ENCODE results near the gene KLHL17. TPM values are rescaled to one million over a fixed set of nuclear protein-coding genes. Genes with fewer than 3 reads are reported as not detected.

Gene KLHL17
- polyA plus RNA-seq, 3 donors: 7.7 to 14.0 (median 13.6) TPM

DNA sequence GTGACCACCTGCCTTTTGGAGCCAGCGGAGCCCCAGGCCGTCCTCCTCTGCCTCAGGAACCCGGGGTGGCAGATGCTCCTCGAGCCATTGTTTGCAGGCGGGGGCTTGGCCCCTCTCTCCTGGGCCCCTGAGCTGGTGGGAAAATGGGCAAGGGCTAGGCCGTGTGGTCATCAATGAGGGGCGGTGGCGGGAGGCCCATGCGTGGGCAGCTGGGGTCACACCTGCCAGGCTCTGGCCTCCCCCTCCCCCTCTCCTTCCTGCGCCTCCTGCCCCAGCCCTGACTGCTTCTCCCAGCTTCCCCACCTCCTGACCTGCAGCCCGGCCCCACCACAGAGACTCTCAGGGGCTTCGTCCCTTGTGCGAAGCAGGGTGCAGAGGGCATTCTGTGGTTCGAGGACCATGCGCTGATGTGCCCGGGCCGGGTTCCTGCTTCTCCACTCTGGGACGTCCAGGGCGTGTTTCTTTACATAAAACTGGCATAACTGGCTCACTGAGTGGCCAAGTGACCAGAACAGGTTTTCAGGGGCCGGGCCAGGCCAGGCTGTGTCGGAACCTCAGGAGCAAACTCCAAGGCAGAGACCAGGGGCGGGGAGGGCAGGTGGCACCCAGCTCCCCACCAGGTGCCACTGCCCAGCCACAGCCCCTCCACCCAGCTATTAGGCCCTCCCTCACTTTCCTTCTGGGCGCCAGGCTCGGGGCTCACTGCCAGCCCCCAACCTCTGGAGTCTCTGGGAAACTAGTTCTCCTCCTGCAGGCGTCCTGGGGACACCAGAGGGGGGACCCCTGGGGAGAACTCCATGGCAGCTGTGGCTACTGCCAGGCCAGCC is 27.4 kb upstream of the KLHL17 start:
- DNase-seq (ENCODE audit: extremely low read depth in 1 of 11, low read depth in 9 of 11, low spot score in 4 of 11): no peak

DNA sequence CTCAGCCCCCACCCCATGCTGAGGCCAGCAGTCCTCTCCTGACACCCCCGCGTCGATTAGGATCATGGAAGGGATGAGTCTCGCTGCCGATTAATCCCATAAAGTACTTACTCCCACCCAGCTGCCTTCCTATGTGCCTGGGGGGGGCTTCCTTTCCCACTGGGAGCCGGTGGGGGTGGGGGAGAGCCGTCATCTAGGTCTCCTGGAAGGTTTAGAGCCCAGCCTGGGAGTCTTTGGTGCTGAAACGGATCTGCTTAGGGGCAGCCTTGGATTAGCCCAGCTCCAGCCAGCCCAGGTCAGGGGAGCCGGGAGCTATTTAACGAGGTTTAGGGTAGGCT is 26.8 kb upstream of the KLHL17 start:
- DNase-seq (ENCODE audit: extremely low read depth in 1 of 11, low read depth in 9 of 11, low spot score in 4 of 11): no peak

DNA sequence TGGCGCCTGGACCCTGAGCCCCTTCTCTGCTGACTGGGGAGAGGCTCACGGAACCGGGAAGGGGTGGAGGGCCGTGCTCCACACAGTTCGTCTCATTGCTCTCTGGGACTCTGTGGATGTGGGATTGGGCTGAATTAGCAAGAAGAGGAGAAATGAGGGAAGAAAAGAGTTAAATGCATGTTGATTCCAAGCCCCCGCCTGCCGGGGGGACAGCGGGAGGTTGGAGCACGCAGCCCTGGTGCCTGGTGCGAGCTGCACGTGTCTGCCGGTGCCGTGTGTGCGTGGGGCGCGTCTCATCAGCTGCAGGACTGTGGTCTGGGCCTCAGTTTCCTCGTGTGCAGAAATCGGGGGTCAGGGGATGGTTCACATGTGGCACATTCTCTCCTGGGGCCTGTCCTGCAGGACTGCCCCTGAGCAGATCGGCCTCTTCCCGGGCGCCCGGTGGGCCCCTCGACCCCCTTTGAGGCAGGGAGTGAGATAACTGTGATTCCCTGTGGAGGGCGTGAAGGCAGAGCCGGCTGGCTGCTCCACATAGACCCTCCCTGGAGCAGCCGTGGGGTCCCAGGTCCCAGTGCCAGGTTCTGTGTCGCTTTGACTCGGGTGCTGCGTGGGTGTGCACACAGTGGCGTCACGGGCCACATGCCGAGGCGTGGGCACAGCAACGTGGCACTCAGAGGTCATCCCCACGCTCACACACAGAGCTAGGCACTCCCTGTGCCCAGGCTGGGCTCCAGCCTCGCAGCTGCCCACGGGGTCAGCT is 25.2 kb upstream of the KLHL17 start:
- no peak for DNase-seq (ENCODE audit: extremely low read depth in 1 of 11, low read depth in 9 of 11, low spot score in 4 of 11)

DNA sequence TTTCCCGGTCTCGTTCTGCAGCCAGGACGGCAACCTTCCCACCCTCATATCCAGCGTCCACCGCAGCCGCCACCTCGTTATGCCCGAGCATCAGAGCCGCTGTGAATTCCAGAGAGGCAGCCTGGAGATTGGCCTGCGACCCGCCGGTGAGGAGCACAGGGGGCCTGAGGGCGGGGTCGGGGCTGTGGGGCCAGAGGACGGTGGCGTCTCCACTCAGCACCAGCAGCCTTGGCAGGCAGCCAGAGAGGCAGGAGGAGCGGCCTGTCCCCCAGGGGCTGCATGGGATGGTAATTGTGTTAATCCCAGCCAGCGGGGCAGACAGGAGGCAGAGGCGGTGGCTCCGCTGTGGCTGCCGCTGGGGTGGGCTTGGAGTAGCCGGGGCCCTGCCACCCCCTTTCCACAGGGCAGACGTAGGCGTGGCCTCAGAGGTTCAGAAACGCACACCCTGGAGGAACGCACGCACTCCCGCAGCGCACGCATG is 24.6 kb upstream of the KLHL17 start:
- no peak for DNase-seq (ENCODE audit: extremely low read depth in 1 of 11, low read depth in 9 of 11, low spot score in 4 of 11)

DNA sequence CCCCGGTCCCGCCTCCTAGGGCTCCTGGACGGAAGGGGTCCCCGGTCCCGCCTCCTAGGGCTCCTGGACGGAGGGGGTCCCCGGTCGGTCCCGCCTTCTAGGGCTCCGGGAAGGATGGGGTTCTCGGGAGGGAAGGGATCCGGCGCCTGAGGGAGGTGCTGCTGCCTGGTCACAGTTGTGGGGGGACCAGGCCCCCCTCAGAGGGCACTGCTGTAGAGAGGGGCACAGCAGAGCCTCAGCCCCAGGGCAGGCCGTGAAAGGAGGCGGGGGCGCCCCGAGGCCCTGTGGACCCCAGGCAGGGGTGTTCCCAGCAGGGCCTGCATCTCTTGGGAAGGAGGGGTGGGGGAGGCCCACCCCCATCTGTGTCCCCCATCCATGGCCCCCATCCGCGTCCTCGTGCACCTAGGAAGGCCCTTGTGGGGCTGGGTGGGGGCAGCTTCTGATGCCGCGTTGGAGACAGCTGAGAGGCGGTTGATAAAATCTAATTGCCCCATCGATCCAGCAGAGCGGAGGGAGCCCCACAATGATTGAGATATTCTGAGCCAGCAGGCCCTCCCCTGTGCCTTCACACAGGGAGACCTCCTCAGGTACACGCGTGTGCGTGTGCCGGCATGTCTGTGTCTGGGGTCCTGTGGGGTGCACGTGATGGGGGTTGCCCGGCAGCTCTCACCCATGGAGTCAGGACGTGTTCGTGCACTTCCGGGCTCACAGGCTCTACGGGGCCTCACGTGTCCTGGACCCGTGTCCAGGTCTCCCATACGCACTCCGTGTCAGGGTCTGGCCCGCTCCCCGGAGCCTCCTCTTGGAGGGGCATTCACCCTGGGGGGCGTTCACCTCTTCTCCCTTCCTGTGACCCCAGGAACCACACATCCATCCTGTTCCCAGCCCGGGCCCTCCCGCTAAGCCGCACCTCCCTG is 23.8 kb upstream of the KLHL17 start:
- no peak for DNase-seq (ENCODE audit: extremely low read depth in 1 of 11, low read depth in 9 of 11, low spot score in 4 of 11)

DNA sequence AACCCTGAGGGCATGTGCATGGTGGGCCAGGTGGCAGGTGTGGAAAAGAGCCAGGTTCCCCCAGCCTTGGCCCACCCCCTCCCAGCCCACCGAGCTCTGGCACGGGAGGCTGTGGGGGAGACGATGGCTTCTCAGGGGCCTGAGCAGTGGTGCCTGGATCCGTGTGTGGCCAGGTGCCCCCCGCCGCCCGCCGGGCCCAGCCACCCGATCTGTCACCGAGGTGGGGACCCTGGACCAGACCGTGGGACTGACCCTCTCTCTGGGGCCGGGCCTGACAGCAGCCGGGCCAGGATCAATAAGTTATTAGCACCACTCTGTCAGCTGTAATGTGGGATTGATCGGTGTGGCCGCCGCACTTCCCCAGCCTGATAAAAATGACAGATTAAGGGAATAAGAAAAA is 22.9 kb upstream of the KLHL17 start:
- no peak for DNase-seq (ENCODE audit: extremely low read depth in 1 of 11, low read depth in 9 of 11, low spot score in 4 of 11)

DNA sequence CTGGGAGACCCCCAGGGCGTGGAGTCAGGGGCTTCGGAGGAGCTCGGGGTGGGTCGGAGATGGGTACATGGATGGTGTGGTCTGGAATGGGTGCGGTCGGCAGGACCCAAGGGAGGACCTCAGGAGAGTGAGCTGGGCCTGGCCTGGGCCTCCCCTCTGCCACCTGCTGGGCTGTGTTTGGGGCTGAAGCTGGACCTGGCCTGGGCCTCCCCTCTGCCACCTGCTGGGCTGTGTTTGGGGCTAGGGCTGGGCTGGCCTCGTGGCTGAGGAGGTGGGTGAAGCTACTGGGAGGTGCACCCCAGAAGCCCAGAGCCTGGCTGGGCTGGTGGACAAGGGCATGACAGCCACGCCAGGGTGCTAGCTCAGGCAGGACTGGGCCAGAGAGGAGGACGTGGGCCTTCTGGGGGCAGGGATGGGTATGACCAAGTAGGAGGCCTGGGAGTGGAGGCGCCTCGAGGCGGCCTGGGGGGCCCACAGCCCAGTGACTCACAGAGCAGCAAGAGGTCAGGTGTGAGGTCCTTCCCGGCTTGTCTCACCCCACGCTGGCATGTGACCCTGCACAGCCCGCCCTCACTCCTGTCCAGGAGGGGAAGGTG is 22.2 kb upstream of the KLHL17 start:
- no peak for DNase-seq (ENCODE audit: extremely low read depth in 1 of 11, low read depth in 9 of 11, low spot score in 4 of 11)

DNA sequence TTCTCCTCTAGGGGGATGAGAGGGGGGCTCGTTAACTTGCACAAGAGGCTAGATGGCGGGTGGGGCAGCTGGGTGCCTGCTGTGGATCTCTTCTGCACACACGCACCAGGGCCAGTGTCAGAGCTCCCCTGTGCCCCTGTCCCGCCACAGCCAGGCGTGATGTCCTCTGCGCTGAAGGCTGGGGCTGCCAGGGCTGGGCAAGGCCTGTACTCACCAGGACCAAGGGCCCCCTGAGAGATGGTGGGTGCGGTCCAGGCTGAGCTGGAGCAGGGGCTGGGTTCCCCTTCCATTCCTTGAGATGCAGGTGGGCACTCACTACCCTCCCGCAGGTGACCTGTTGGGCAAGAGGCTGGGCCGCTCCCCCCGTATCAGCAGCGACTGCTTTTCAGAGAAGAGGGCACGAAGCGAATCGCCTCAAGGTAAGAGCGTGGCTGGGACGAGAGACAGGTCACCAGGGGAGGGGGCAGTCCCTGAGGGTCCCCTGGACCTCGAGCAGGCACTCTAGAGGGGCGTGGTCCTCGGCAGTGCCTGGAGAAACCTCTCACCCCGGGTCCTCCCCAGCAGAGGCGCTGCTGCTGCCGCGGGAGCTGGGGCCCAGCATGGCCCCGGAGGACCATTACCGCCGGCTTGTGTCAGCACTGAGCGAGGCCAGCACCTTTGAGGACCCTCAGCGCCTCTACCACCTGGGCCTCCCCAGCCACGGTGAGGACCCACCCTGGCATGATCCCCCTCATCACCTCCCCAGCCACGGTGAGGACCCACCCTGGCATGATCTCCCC is 21.5 kb upstream of the KLHL17 start:
- no peak for DNase-seq (ENCODE audit: extremely low read depth in 1 of 11, low read depth in 9 of 11, low spot score in 4 of 11)

DNA sequence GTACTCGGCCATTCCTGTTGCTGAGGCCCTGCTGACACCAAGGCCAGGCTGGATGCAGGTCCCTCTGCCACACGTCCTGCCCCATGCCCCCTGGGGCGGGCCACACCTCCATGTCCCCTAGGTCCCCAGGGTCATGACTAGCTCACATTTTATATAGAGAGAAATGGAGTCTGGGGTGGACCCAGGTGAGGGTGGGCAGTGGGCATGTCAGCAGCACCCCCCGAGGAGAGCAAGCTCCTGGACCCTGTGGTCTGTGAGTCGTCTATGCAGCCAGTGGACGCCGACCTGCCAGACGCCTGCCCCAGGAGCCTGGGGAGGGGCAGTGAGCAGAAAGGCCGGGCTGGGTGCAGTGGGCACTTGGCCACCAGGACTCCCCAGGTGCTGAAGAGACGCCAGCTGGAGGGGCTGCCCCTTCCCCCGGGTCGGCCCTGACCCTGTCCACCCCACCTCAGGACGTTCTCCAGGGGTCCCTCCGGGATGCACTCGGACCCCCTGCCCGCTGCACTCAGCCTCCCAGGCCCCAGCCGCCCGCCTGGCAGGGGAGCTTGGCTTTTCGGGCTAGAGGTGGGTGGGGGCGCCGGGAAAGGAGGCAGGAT is 20.8 kb upstream of the KLHL17 start:
- DNase-seq (ENCODE audit: extremely low read depth in 1 of 11, low read depth in 9 of 11, low spot score in 4 of 11): no peak

DNA sequence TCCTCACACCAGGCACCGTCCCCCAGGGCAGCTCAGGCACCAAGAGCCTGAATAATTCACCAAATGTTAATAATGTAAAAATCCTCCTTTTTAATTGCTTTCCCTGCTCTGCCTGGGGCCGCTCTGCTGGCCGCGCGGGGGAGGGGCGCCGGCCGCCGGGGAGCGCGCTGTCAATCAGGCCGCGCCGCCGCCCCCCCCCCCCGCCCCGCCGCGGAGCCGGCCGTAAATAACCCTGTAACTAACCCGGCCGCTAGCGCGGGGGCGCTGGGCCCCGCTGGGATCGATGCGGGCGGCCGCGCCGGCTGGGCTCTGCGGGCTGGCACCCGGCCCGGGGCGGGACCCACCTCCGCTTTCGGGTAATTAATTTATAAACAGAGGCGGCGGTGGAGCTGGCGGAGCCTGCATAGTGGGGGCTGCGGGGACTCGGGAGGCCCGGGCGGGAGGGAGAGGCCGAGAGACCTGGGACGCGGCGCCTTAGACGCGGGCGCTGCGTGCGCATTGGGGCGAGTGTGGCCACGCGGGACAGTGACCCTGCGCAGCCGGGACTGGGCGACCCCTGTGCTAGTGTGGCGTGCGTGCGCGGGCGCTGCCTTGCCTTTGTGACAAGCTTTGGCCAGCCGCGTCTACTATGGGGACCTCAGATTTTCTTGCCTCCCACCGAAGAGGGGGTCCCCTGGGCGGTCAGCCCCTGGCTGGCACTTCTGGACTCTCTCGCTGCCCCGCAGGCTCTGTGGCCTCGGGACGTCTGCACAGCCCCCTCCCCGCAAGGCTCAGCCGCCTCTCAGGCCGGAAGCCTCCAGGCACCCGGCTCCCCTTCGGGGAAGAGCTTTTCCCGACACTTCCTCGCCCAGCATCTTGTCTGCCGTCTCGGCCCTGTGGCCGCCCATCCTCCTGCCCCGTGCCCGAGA is 20.0 kb upstream of the KLHL17 start:
- peak in 5 of 11 donors; percentile 81 to 87 (median 83) for DNase-seq (ENCODE audit: extremely low read depth in 1 of 11, low read depth in 9 of 11, low spot score in 4 of 11)

DNA sequence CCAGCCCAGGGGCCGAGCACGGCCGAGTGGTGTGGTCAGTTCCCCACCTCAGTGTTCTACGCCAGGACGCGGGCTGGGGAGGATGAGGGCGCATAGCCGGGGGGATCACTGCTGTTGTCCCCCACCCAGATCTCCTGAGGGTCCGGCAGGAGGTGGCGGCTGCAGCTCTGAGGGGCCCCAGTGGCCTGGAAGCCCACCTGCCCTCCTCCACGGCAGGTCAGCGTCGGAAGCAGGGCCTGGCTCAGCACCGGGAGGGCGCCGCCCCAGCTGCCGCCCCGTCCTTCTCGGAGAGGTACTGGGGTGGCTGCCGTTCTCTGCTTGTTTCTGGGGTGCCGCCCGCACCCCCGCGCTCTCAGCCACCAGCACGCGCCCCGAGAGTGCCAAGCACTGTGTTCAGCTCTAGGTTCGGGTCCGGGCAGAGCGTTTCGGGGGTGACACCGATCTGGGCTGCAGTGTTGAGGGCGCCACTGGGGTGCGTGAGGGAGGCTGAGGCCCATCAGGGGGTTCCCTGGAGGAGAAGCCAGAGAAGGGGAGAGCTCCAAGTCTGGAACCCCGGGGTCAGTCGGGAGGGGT is 19.3 kb upstream of the KLHL17 start:
- DNase-seq (ENCODE audit: extremely low read depth in 1 of 11, low read depth in 9 of 11, low spot score in 4 of 11): no peak

DNA sequence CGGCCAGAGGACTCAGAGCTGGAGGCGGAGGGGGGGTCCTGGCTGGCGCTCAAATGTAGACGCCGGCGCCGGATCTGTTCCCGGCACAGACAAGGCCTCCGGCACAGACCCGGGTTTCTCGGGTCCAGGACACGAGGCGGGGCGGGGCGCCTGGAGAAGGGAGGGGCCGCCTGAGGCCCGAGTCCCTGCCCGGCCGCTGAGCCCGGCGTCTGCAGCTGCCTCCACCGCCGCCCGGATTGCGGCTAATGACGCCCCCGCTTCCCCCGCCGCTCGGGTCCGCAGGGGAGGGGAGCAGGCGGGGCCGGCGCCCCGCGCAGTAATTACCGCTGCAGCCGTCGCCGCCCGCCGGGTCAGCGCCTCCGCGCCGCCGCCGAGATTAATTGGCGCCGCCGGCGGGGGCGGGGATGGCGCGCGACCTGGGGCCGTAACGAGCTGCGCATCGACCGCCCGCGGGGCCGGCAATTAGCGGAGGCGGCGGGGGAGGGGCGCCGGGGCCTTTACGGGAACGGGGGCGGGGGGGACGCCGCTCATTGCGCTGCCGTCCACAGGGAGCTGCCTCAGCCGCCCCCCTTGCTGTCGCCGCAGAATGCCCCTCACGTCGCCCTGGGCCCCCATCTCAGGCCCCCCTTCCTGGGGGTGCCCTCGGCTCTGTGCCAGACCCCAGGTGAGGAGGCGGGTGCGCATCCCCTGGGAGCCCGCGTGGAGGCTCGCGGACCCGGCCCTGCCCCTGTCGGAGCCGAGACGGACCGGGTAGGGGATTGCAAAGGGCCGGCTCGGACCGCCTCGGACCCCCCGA is 18.6 kb upstream of the KLHL17 start:
- DNase-seq (ENCODE audit: extremely low read depth in 1 of 11, low read depth in 9 of 11, low spot score in 4 of 11): peak in 8 of 11 donors; percentile 72 to 87 (median 80)

DNA sequence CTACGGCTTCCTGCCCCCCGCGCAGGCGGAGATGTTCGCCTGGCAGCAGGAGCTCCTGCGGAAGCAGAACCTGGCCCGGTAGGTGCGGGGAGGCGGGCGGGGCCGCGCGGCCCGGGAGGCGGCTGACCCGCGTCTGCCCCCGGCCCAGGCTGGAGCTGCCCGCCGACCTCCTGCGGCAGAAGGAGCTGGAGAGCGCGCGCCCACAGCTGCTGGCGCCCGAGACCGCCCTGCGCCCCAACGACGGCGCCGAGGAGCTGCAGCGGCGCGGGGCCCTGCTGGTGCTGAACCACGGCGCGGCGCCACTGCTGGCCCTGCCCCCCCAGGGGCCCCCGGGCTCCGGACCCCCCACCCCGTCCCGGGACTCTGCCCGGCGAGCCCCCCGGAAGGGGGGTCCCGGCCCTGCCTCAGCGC is 18.0 kb upstream of the KLHL17 start:
- no peak for DNase-seq (ENCODE audit: extremely low read depth in 1 of 11, low read depth in 9 of 11, low spot score in 4 of 11)

DNA sequence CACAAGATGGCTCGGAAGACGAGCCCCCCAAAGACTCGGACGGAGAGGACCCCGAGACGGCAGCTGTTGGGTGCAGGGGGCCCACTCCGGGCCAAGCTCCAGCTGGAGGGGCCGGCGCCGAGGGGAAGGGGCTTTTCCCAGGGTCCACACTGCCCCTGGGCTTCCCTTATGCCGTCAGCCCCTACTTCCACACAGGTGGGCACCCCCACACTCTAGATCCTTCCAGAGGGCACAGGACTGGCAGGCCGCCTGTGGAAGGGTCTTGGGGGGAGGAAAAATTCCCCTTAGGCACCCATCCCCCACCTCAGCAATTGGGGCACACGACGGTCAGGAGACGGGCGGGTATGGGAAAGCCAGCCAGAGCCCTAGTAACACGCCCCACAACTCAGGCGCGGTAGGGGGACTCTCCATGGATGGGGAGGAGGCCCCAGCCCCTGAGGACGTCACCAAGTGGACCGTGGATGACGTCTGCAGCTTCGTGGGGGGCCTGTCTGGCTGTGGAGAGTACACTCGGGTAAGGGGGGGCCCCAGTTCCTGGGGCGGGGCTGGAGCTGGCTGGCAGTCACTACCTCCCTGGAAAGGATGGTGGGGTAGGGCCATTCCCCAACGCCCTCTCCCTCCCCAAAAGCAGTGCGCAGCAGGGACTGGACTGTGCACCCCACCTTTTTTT is 17.4 kb upstream of the KLHL17 start:
- DNase-seq (ENCODE audit: extremely low read depth in 1 of 11, low read depth in 9 of 11, low spot score in 4 of 11): no peak

Measured in renal cortex interstitium (tissue), 11 donors.